NCI-H82 treated with DMSO at 0.1 percent for 48 hours (cell line): ENCODE data around the gene MAP1A.
"Not testable (repeated sequence)": the region's sequence is repeated elsewhere in the genome, so short reads cannot be mapped to it uniquely, and the experiment has no call there.

Experiments
- DNase-seq: peaks from one replicate; lab custom pipeline; 2025; ENCODE audit not compliant: unreplicated experiment; lab: John Stamatoyannopoulos, UW

MAP1A gene

GRCh38 chr15:43528542-43529007 is 11.2 kb downstream of the MAP1A start:
- no peak for DNase-seq

GRCh38 chr15:43529141-43529540 is 11.7 kb downstream of the MAP1A start:
- no peak for DNase-seq

- DNase-seq: no peak
These were observed 12.4 kb downstream of the MAP1A start for GRCh38 chr15:43529587-43530345.

- no peak for DNase-seq
These were observed 13.7 kb downstream of the MAP1A start for GRCh38 chr15:43531018-43531670.

- not testable (repeated sequence) for DNase-seq
These were observed 15.4 kb downstream of the MAP1A start for GRCh38 chr15:43532826-43533225.

GRCh38 chr15:43534897-43535296 is 17.5 kb downstream of the MAP1A start:
- no peak for DNase-seq

- DNase-seq: no peak
These were observed 20.7 kb downstream of the MAP1A start for GRCh38 chr15:43538091-43538490.

- no peak for DNase-seq
These were observed 24.4 kb downstream of the MAP1A start for GRCh38 chr15:43541785-43542184.

GRCh38 chr15:43544266-43544665 is 26.9 kb downstream of the MAP1A start:
- no peak for DNase-seq

GRCh38 chr15:43545426-43545825 is 28.0 kb downstream of the MAP1A start:
- no peak for DNase-seq

- no peak for DNase-seq
These were observed 30.1 kb downstream of the MAP1A start for GRCh38 chr15:43547539-43547938.

GRCh38 chr15:43550527-43551363 is 33.3 kb downstream of the MAP1A start:
- no peak for DNase-seq

- DNase-seq: no peak
These were observed 34.8 kb downstream of the MAP1A start for GRCh38 chr15:43552256-43552655.

- DNase-seq: no peak
These were observed 35.6 kb downstream of the MAP1A start for GRCh38 chr15:43552986-43553385.

- DNase-seq: not testable (repeated sequence)
These were observed 45.3 kb downstream of the MAP1A start for GRCh38 chr15:43562753-43563152.

- DNase-seq: not testable (repeated sequence)
These were observed 46.4 kb downstream of the MAP1A start for GRCh38 chr15:43563793-43564192.

- not testable (repeated sequence) for DNase-seq
These were observed 49.2 kb downstream of the MAP1A start for GRCh38 chr15:43566615-43567014.

- DNase-seq: not testable (repeated sequence)
These were observed 57.2 kb downstream of the MAP1A start for GRCh38 chr15:43574607-43575006.
